ENCODE measurements around the gene TOPAZ1.

TOPAZ1 gene

GRCh38 chr3:44241706-44242105, at the start of gene TOPAZ1:
Gene TOPAZ1 (plus strand): TSS chr3:44241886. CDS start chr3:44242054, 168 bp downstream.
- DNase-seq, result no peak

- peak; percentile 38 for DNase-seq
These were observed 43.1 kb upstream of the TOPAZ1 start for GRCh38 chr3:44198284-44199269.

- no peak for DNase-seq
These were observed 35.4 kb upstream of the TOPAZ1 start for GRCh38 chr3:44206261-44206660.

GRCh38 chr3:44206862-44207652, 34.6 kb upstream of the TOPAZ1 start:
- no peak for DNase-seq

DNA sequence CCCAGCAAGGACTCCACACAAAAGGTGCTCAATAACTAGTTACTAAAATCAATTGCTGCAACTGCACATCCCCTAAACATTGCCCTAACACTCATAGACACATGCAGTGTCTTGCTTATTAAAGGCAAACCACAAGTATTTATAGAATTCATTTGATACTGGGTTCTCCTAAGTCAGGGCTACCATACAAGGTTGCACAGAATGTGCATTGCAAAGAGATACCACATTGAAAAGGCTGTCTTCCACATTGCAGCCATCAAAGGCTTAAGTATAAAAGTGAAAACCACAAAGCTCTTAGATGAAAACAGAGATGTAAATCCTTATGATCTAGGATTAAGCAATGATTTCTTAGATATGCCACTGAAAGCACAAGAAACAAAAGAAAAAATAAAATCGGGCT, 33.6 kb upstream of the TOPAZ1 start:
- no peak for DNase-seq

- no peak for DNase-seq
These were observed 33.1 kb upstream of the TOPAZ1 start for GRCh38 chr3:44208568-44208967.

DNA sequence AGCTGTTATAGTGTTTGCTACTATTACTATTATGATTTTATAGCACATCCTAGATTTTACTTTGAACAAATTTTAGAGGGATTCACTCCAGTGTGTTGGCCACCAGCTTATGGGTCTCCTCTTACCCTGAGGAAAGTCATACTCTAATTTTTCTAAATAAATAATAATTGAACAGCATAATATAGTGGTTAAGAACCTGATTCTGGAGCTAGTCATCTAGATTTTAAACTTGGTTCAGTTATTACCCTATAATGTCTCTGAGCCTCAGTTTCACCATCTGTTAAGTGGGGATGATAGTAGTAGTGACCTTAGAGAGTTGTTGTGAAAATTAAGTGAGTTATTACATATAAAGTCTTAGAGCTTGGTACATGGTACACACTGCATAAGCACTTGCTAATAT, 30.7 kb upstream of the TOPAZ1 start:
- no peak for DNase-seq

DNA sequence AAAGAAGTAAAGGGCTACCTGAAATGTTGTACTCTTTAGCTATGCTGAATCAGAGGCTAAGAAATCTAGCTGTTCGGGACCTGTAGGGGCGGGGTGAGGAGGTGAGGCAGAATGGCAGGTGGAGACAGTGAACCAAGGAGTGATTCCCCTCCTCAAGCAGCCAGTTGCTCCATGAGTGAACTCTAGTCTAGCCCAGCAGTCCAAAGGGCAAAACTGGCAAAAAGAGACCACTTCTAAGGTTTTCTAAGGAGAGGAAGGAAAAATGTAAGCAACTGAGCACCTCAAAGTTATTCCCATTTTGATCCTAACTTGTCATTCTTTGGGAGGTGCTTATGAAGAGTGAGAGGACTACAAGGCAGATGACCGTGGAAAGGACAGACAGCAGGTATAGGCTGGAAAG, 19.3 kb upstream of the TOPAZ1 start:
- no peak for DNase-seq

GRCh38 chr3:44223299-44223698, 18.4 kb upstream of the TOPAZ1 start:
- DNase-seq, result no peak

- DNase-seq, result no peak
These were observed 17.6 kb upstream of the TOPAZ1 start for GRCh38 chr3:44224131-44224530.

DNA sequence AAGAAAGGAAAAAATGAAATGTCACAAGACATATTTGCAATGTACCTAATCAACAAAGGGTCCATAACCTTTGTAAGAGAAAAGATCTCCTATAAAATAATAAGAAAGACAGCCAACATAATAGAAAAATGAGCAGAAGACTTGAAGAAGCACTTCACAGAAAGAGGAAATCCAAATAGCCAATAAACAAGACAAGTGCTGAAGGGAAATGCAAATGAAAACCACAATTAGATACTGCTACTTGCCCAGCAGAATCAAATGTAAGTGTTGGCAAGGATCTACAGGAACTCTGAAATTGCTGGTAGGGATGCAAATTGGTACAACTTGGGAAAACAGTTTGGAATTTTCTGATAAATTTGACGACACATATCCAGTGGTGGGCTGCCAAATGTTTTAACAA, 15.1 kb upstream of the TOPAZ1 start:
- no peak for DNase-seq

GRCh38 chr3:44227632-44228031, 14.1 kb upstream of the TOPAZ1 start:
- no peak for DNase-seq

GRCh38 chr3:44228900-44229299, 12.8 kb upstream of the TOPAZ1 start:
- DNase-seq, result no peak

- DNase-seq, result no peak
These were observed 9.3 kb upstream of the TOPAZ1 start for GRCh38 chr3:44232407-44232806.

- DNase-seq, result no peak
These were observed 6.9 kb upstream of the TOPAZ1 start for GRCh38 chr3:44234648-44235268.

DNA sequence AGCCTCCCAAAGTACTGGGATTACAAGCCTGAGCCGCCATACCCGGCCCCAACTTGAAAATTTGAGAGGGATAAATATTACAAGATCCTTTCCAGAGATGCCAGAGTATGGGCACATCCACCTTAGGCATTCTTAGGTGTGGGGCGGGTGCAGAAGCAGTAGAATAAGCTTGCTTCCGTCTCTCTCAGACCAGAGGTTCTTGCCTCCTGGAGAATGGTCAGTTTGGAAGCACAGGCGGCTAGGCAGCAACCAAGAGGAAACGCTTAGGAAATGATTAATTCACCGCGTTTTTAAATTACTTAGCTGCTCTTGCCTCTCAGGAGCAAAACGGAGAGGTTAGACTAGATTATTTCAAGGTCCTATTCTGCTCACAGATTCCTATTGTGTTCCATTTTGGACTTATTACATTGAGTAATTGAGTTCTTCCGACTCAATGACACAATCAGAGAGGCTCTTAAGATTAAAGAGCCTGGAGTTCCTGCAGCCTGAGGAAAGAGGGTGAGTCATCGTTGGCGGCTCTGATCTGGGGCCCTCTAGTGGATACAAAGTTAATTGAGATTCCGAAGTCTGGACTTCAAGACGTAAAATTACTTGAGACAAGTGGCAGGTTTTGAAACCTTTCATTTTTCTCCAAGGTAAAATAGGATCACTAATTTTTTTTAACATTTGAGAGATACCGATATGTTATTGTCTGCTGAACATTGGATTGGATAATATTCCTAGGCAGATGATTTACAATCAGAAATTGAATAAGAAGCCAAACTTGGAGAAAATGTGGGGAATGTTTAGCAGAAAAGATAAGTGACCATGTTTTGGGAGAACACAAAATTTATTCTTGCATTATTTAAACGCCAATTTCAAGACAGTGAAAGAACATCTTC, 5.8 kb upstream of the TOPAZ1 start:
- peak; percentile 24 for DNase-seq

DNA sequence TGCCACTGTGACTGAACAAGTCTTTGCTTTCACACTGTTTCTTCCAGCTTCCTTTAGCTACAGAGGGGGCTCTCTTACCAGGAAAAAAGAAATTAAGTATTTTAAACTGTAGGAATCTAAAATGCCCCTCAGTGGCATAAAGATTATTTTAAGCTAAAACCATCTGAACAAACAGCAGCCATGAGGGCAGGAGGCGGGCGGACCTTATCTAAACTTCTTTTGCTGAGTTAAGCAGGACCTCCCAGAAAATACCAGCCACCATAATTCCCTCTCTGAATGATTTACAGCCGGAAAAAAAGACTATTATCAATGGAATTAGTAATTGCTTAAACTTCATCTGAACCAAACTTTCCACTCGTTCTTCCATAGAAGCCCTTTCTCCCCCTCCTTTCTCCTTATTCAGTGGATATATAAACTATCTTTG, 5.2 kb upstream of the TOPAZ1 start:
- DNase-seq, result no peak

DNA sequence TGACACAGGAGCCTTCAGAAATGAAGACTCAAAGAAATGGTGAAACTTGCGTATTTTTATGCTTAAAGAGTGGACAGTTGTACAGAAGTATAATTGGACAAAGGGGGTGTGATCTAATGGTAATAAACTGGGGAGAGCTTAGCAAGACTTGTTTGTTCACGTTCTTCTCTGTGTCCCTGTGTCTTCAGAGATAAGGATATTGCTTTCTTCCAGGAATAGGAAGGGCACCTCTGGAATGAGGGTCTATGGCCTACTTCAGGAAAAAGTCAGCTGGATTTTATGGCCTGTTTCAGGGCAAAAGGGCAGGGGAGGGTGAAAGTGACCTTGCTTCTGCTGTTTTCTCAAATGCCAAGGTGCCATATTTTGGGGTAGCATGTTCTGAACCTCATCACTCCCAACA, 4.5 kb upstream of the TOPAZ1 start:
- DNase-seq, result no peak

DNA sequence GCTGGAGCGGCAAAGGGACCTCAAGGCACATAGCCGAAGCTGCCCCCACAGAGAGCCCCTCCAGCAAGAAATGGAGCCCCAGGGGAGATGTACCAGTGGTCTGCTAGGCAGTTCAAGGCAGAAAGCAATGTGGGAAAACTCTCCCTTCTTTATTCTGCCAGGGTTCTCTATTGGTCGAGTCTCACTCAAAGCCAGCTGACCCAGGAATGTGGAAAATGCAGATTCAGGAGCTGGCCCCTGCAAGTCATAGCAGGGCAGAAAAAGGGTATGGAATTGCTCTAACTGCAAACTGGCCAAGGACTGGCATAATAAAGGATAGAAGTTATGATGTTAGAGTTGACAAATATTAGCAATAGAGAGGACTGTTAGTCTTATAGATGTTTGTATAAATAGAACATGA, 4.0 kb upstream of the TOPAZ1 start:
- no peak for DNase-seq

DNA sequence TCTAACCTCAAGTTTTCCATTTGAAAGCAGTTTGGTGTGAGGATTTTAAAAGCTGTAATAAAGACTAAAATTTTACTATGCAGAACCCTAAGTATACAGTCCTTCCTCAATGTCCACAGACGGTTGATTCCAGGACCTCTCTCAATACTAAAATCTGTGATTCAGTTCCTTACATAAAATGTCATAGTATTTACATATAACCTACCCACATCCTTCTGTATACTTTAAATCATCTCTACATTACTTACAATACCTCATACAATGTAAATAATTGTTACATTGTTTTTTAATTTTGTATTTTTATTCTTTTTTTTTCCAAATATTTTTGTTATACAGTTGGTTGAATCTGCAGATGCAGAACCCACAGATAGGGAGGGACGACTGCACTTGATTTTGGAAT, 2.8 kb upstream of the TOPAZ1 start:
- DNase-seq, result no peak

GRCh38 chr3:44240061-44240460, 1.6 kb upstream of the TOPAZ1 start:
- DNase-seq, result no peak

DNA sequence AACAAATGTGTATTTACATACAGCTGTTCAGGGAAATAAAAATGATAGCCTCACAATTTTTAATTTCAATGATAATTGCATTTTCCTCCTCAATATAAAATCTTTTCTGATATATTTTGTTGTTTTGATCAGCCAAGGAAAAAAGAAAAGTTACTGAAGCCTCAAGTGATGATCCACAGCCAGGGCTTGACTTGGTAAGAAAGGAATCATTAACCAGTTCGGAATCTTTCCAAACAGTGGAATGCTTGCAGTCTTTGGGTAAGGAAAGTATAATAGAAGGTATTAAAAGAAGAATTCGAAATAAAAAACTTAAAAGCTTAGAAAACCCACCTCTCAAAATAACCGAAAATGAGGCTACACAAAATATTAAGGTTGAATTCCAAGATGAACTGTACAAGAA, 1.0 kb downstream of the TOPAZ1 start:
- DNase-seq, result no peak

Data from stimulated activated naive CD4-positive, alpha-beta T cell treated with Interleukin-2 at 50 U/mL for 16 hours (primary cell).